Transverse colon (tissue), 4 donors: ENCODE results near the gene GPR152. TPM values are rescaled to one million over a fixed set of nuclear protein-coding genes. Genes with fewer than 3 reads are reported as not detected.

Experiments
- DNase-seq: peaks from one replicate; pipeline ENCODE4 v3.0.0-alpha.2; 2019
- H3K27ac ChIP-seq, 4 donors: fragments of 200-600 bp; sonication (generic); 2 replicates each; pipeline ENCODE4 v1.5.1; 2016 to 2018; ENCODE audit warnings: inconsistent platforms in 4 of 4
- H3K27me3 ChIP-seq: fragments of 200-600 bp; sonication (generic); 2 replicates; pipeline ENCODE4 v1.5.1; 2017; ENCODE audit warnings: inconsistent platforms
- H3K36me3 ChIP-seq, 4 donors: fragments of 200-600 bp; sonication (generic); 2 replicates each; pipeline ENCODE4 v1.5.1; 2017 to 2019; ENCODE audit warnings: inconsistent platforms in 4 of 4
- H3K4me1 ChIP-seq, 4 donors: fragments of 200-600 bp; sonication (generic); 2 replicates each; pipeline ENCODE4 v1.5.1; 2017 to 2020; ENCODE audit warnings: inconsistent platforms in 4 of 4
- H3K4me3 ChIP-seq, 4 donors: fragments of 200-600 bp; sonication (generic); 1 replicate in 1 of 4; 2 replicates in 3 of 4; pipeline versions ENCODE4 v1.5.1 to v1.6.1; 2017 to 2019; ENCODE audit warnings: inconsistent platforms in 4 of 4
- H3K9me3 ChIP-seq, 2 donors: fragments of 200-600 bp; sonication (generic); 2 replicates each; pipeline ENCODE4 v1.5.1; 2017 to 2019; ENCODE audit warnings: inconsistent platforms in 2 of 2
- EP300 ChIP-seq: sonication (generic); formaldehyde crosslinking; IDR thresholded peaks from one replicate; pipeline ENCODE4 v1.6.1; 2017; ENCODE audit warnings: antibody characterized with exemption, low read depth
- POLR2A ChIP-seq: fragments of 450-650 bp; IDR thresholded peaks from one replicate; pipeline ENCODE4 v1.6.1; 2016; ENCODE audit warnings: antibody characterized with exemption, mild to moderate bottlenecking, moderate library complexity
- POLR2AphosphoS5 ChIP-seq, 3 donors: sonication (generic); formaldehyde crosslinking; IDR thresholded peaks; one replicate each; pipeline ENCODE4 v1.6.1; 2016; ENCODE audit warnings: antibody characterized with exemption in 3 of 3
- WGBS, 2 donors: methylation state at CpG; one replicate each; pipeline ENCODE4 v1.1.5; 2018; ENCODE audit warnings: low coverage in 1 of 2; 5-methylcytosine and 5-hydroxymethylcytosine counted together
- in situ Hi-C, 4 donors: fragments of 200-750 bp; cut with MboI; loops; one replicate each; pipeline versions ENCODE4 v1.15.0 to v1.15.1; 2017; ENCODE audit warnings: low sequenced_read_pairs in 3 of 4, low pct_ligation_motif_present in 1 of 4, low pct_unique_long_range_greater_than_20kb in 1 of 4
- intact Hi-C: fragments of 100-400 bp; cut with DNase I; formaldehyde crosslinking; loops from one replicate; pipeline ENCODE4 v1.15.1; 2023; ENCODE audit warnings: low total_unique reads
- total RNA-seq, 4 donors: library from RNA; depleted of rRNA; stranded (reverse); fragments of >200 nt; gene quantifications; one replicate each; pipeline ENCODE4 v1.1.0, GENCODE V29; 2016
- TF ChIP-seq, protein P1 (sequence below), 5 experiments: fragments of 200-600 bp in 3 of 5; fragments of 450-650 bp in 2 of 5; sonication (generic) in 3 of 5; IDR thresholded peaks; 1 replicate in 2 of 5; 2 replicates in 3 of 5; pipeline ENCODE4 v1.5.1; 2016 to 2017; ENCODE audit warnings: antibody characterized with exemption in 5 of 5, inconsistent platforms in 3 of 5, mild to moderate bottlenecking in 2 of 5, moderate library complexity in 1 of 5

GPR152 gene
- total RNA-seq, 4 donors from 2014 or later = not detected

DNA sequence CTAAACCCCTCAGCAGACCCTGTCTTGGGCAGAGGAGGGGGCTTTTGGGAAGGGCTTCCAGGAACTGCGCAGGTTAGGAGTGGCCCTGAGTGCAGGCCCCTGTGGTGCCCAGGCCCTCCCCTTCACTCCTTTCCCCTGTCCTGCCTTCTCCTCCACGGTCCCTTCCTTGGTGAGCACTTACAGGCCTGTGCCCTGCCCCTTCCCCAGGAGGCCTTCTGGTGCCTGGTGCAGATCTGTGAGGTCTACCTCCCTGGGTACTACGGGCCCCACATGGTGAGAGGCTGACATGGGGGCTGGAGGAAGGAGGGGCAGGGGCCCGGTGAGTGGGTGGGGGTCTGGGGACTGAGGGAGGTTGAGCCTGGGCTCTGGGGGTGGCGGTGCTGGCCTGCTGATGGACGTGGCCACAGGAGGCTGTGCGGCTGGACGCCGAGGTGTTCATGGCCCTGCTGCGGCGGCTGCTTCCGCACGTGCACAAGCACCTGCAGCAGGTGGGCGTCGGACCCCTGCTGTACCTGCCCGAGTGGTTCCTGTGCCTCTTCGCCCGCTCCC is 46.0 kb downstream of the GPR152 start:
- Histone ChIP-seq H3K36me3 (no peaks in the 10 kb centered on the region), H3K4me1 (peaks cover 5 to 21% (median 12%) of the 10 kb centered on the region in 4 donors), H3K27me3 (peaks cover 14% of the 10 kb centered on the region), H3K4me3 (no peak overlapping the region), H3K9me3 (no peaks in the 10 kb centered on the region), H3K27ac (peak overlapping the region in 2 of 4 donors; percentile 2 to 77)
- in situ Hi-C loops = no loop called here
- intact Hi-C loops = no loop called here
- 79% methylated on average over 18 of the region's 18 CpGs; no CpG with 5 or more reads in 1 of the 2 donors for WGBS, 2 donors
- TF ChIP-seq, protein P1, sequence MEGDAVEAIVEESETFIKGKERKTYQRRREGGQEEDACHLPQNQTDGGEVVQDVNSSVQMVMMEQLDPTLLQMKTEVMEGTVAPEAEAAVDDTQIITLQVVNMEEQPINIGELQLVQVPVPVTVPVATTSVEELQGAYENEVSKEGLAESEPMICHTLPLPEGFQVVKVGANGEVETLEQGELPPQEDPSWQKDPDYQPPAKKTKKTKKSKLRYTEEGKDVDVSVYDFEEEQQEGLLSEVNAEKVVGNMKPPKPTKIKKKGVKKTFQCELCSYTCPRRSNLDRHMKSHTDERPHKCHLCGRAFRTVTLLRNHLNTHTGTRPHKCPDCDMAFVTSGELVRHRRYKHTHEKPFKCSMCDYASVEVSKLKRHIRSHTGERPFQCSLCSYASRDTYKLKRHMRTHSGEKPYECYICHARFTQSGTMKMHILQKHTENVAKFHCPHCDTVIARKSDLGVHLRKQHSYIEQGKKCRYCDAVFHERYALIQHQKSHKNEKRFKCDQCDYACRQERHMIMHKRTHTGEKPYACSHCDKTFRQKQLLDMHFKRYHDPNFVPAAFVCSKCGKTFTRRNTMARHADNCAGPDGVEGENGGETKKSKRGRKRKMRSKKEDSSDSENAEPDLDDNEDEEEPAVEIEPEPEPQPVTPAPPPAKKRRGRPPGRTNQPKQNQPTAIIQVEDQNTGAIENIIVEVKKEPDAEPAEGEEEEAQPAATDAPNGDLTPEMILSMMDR (IDR thresholded peaks at IDR 0.05) = no peak
- TF ChIP-seq EP300 = no peak
- DNase-seq = no peak

DNA sequence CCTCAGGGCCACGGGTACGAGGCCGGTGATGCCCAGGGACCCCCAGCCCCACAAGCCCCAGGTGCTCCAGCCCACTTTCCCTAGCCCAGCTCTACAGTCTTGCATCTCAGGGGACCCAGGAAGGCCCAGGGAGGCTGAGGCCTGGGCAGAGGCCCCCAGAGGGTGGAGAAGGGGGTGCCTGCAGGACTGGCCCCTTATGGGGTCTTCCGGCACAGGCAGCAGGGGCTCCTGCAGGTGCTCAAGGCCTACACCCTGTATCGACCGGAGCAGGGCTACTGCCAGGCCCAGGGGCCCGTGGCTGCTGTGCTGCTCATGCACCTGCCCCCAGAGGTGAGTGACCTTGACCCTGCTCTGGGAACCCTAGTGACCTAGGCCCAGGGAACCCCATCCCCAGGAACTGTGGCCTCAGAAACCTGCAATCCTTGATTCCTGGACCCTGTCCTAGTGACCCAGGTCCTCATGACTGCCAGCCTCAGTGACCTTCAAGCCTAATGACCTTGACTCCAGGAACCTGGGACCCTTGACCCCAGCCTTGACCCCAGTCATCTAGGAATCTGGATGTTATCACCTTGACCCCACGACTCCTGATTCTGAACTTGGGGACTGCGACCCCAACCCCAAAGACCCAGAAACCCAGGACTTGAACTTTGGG is 46.7 kb downstream of the GPR152 start:
- 60 to 80% methylated on average over 1 to 9 of the region's 9 CpGs for WGBS, 2 donors
- H3K27ac ChIP-seq = peak overlapping the region in 2 of 4 donors; percentile 74 to 94

DNA sequence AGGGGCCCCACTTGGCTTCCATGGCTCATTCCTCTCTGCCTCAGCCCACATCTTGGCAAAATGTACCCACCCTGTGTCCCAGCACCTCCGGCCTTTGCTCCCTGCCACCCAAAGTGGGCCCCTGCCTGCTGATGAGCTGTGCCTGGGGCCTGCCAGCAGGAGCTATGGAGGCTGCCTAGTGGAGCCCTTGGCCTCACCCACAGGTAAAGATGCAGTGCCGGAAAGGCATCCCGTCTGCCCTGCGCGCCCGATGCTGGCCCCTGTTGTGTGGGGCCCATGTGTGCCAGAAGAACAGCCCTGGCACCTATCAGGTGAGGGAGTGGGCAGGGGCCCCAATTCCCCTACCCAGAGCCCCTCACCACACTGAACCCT is 47.3 kb downstream of the GPR152 start:
- in situ Hi-C loops = no loop called here
- DNase-seq = no peak

More for the DNA sequence above, 46.7 kb downstream of the GPR152 start:
- Histone ChIP-seq H3K36me3 (no peaks in the 10 kb centered on the region), H3K4me1 (peaks cover 5 to 22% (median 14%) of the 10 kb centered on the region in 4 donors), H3K27me3 (peaks cover 7% of the 10 kb centered on the region), H3K9me3 (no peaks in the 10 kb centered on the region), H3K4me3 (no peak overlapping the region)
- intact Hi-C loops (no loop called here), in situ Hi-C loops (no loop called here)
- DNase-seq = no peak
- no peak for TF ChIP-seq EP300
- TF ChIP-seq, protein P1 (IDR thresholded peaks at IDR 0.05) = no peak
- no peak for TF ChIP-seq POLR2AphosphoS5 (IDR thresholded peaks at IDR 0.05)
- TF ChIP-seq POLR2A = no peak

More for the DNA sequence above, 47.3 kb downstream of the GPR152 start:
- 96% methylated on average over 6 of the region's 6 CpGs; no CpG with 5 or more reads in 1 of the 2 donors for WGBS, 2 donors
- H3K27ac ChIP-seq = peak overlapping the region in 2 of 4 donors; percentile 74 to 94
- no peak for TF ChIP-seq EP300
- TF ChIP-seq, protein P1 (IDR thresholded peaks at IDR 0.05) = no peak
- no peak for TF ChIP-seq POLR2A
- TF ChIP-seq POLR2AphosphoS5 (IDR thresholded peaks at IDR 0.05) = no peak
- intact Hi-C loops = no loop called here
- H3K4me1 ChIP-seq = peaks cover 10 to 27% (median 20%) of the 10 kb centered on the region in 4 donors
- no peaks in the 10 kb centered on the region for H3K9me3 ChIP-seq
- peaks cover 5% of the 10 kb centered on the region for H3K27me3 ChIP-seq
- H3K36me3 ChIP-seq = no peaks in the 10 kb centered on the region
- H3K4me3 ChIP-seq = peak overlapping the region in 1 of 4 donors; percentile 39
